EL (cell line): ENCODE measurements around the gene COL21A1.
A peak's percentile ranks its signal among the peaks of the same experiment; 100 is the strongest.

Experiments used
- DNase-seq: peaks from one replicate; pipeline ENCODE4 v3.0.0-alpha.2; 2016

The COL21A1 gene

GRCh38 chr6:56244528-56245253 lies 2.7 kb downstream of the COL21A1 start:
- DNase-seq: no peak

GRCh38 chr6:56244089-56244488 lies 3.3 kb downstream of the COL21A1 start:
- no peak for DNase-seq

GRCh38 chr6:56243518-56244070 lies 3.8 kb downstream of the COL21A1 start:
- DNase-seq: no peak

GRCh38 chr6:56242346-56242745 lies 5.0 kb downstream of the COL21A1 start:
- DNase-seq: no peak

- DNase-seq: no peak
These were observed 6.1 kb downstream of the COL21A1 start for GRCh38 chr6:56241124-56241802.

- no peak for DNase-seq
These were observed 9.0 kb downstream of the COL21A1 start for GRCh38 chr6:56238352-56238751.

GRCh38 chr6:56235245-56235644 lies 12.1 kb downstream of the COL21A1 start:
- DNase-seq: no peak

GRCh38 chr6:56232436-56232835 lies 14.9 kb downstream of the COL21A1 start:
- DNase-seq: no peak

- DNase-seq: no peak
These were observed 15.6 kb downstream of the COL21A1 start for GRCh38 chr6:56231827-56232226.

GRCh38 chr6:56230976-56231566 lies 16.3 kb downstream of the COL21A1 start:
- DNase-seq: no peak

- DNase-seq: peak; percentile 40
These were observed 20.1 kb downstream of the COL21A1 start for GRCh38 chr6:56227071-56227879.

- DNase-seq: peak; percentile 69
These were observed 23.4 kb downstream of the COL21A1 start for GRCh38 chr6:56223995-56224394.

GRCh38 chr6:56222499-56222898 lies 24.9 kb downstream of the COL21A1 start:
- peak; percentile 31 for DNase-seq

GRCh38 chr6:56220078-56220477 lies 27.3 kb downstream of the COL21A1 start:
- DNase-seq: peak; percentile 21

- no peak for DNase-seq
These were observed 32.7 kb downstream of the COL21A1 start for GRCh38 chr6:56214703-56215101.

- no peak for DNase-seq
These were observed 33.2 kb downstream of the COL21A1 start for GRCh38 chr6:56214041-56214702.

- DNase-seq: no peak
These were observed 35.7 kb downstream of the COL21A1 start for GRCh38 chr6:56211724-56212123.

GRCh38 chr6:56204134-56204533 lies 43.2 kb downstream of the COL21A1 start:
- DNase-seq: no peak

GRCh38 chr6:56199956-56200355 lies 47.4 kb downstream of the COL21A1 start:
- peak; percentile 15 for DNase-seq

GRCh38 chr6:56193846-56194245 lies 53.5 kb downstream of the COL21A1 start:
- DNase-seq: peak; percentile 32

GRCh38 chr6:56188429-56188828 lies 59.0 kb downstream of the COL21A1 start:
- DNase-seq: no peak

GRCh38 chr6:56187686-56188085 lies 59.7 kb downstream of the COL21A1 start:
- no peak for DNase-seq
